GM21825 (cell line): ENCODE data around the gene SEPTIN8.

Experiments used
- ATAC-seq: cut with Tn5 transposase; IDR thresholded peaks from one replicate; pipeline ENCODE4 v1.9.1; 2021; ENCODE audit warnings: mild to moderate bottlenecking, moderate library complexity; ENCODE audit not compliant: unreplicated experiment

The SEPTIN8 gene, protein sequence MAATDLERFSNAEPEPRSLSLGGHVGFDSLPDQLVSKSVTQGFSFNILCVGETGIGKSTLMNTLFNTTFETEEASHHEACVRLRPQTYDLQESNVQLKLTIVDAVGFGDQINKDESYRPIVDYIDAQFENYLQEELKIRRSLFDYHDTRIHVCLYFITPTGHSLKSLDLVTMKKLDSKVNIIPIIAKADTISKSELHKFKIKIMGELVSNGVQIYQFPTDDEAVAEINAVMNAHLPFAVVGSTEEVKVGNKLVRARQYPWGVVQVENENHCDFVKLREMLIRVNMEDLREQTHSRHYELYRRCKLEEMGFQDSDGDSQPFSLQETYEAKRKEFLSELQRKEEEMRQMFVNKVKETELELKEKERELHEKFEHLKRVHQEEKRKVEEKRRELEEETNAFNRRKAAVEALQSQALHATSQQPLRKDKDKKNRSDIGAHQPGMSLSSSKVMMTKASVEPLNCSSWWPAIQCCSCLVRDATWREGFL

GRCh38 chr5:132777209-132778069, at the start of gene SEPTIN8:
TSS of gene SEPTIN8 (minus strand) at chr5:132777239. CDS start at chr5:132777137, 102 bp downstream.
- no peak for ATAC-seq

GRCh38 chr5:132826424-132827082, 49.5 kb upstream of the SEPTIN8 start:
- ATAC-seq: no peak

- ATAC-seq: no peak
Measured at GRCh38 chr5:132825834-132826391, 48.9 kb upstream of the SEPTIN8 start.

GRCh38 chr5:132825033-132825833, 48.2 kb upstream of the SEPTIN8 start:
- ATAC-seq: no peak

- no peak for ATAC-seq
Measured at GRCh38 chr5:132824426-132824825, 47.4 kb upstream of the SEPTIN8 start.

- no peak for ATAC-seq
Measured at GRCh38 chr5:132823481-132824050, 46.5 kb upstream of the SEPTIN8 start.

- no peak for ATAC-seq
Measured at GRCh38 chr5:132822650-132823480, 45.8 kb upstream of the SEPTIN8 start.

GRCh38 chr5:132821791-132822190, 44.8 kb upstream of the SEPTIN8 start:
- ATAC-seq: no peak

DNA sequence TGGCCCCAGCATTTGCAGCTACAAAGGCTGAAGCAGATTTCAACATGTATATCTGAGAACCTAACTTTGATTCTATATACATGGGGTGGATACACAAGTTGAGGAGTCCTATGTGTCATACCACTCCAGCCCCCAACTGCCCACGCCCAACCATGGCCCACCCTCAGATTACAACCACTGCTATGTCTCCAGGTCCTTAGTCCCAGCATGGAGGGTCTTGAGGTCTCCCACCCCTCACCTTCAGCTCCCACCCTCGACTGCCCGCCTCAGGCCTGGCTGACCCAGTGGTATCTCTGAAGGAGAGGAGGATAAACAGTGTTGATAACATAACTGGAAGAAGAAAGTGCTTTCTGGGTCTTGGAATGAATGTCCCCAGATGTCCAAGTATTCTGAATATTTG, 44.3 kb upstream of the SEPTIN8 start:
- ATAC-seq: no peak

DNA sequence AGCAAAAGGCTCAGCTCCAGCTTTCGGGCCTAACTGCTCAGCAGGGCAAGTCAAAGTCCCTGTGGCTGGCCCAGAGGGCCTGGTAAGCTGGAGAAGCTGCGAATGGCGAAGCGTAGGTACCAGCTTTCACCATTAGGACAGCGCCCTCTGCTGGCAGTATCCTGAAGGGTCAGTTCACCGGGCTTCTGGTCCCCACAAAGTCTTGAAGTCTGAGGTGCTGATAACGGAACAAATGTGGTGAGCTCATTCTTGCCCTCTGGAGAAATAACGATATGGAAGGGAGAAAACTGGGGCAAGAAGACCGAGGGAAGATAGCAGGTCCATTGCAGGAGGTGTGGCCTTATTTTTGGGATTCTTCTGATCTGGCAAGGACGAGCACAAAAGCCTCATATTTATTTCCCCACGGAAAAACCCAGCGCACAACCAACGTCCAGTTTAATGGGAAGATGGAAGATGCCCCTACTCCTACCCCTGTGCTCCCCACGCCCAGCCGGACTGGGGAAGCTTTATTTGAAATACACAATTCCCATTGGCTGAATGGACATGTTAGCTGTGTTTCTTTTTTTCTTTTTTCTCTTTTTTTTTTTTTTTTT, 43.2 kb upstream of the SEPTIN8 start:
- ATAC-seq: peak; percentile 74

GRCh38 chr5:132819468-132819867, 42.4 kb upstream of the SEPTIN8 start:
- ATAC-seq: no peak

- no peak for ATAC-seq
Measured at GRCh38 chr5:132817011-132817410, 40.0 kb upstream of the SEPTIN8 start.

DNA sequence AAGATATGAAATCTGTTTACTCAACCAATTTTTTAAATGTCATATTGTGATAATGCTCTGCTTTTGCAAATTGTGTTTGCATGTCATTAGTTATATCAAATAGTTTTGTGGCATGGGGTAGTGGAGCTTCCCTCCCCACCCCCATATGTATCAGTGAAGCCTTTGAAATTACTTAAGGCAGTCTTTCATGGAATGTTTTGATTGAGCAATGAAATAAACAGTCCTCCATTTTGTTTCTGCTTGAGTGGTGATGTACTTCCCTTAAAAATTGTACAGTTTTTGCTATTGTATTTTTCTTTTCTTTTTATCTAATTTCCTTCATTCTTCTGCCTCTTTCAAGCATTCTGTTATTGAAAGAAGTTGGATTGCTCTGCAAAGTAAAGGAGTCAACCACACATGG, 39.5 kb upstream of the SEPTIN8 start:
- no peak for ATAC-seq

DNA sequence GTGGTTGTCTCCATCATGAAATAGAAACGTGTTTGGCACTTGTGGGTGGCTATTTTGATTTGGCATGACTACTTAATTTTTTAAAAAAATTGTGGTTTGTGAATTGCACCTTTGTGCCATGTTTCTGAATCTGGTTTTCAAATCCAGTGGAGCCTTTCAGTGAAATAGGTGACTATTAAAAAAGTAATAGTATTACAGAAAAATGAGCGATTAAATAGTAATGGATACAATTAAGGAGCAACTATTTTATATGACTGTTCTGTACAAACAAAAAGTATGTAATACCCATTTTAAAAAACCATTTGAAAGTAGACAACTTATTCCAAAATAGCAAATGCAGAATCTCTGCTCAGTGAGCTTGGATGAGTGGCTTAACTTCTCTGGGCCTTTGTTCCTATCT, 39.0 kb upstream of the SEPTIN8 start:
- ATAC-seq: no peak

DNA sequence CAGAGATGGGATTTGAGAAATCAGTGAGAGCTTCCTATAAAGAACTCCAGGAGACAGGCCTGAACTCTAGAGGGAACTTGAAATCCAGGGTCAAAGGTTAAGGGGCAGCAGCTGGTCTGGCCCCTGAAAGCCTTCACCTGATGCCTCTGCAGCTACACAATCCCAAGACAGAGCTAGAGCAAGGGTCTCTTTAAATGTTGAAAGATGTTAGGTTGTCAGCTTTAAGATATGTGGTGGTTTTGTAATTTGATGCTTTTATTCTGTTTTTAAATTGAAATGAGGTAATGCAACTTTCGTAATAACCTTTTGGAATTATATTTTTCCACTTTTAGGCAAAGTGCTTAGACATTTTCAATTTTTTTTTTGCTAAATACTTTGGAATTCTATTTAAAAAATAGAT, 38.4 kb upstream of the SEPTIN8 start:
- no peak for ATAC-seq

DNA sequence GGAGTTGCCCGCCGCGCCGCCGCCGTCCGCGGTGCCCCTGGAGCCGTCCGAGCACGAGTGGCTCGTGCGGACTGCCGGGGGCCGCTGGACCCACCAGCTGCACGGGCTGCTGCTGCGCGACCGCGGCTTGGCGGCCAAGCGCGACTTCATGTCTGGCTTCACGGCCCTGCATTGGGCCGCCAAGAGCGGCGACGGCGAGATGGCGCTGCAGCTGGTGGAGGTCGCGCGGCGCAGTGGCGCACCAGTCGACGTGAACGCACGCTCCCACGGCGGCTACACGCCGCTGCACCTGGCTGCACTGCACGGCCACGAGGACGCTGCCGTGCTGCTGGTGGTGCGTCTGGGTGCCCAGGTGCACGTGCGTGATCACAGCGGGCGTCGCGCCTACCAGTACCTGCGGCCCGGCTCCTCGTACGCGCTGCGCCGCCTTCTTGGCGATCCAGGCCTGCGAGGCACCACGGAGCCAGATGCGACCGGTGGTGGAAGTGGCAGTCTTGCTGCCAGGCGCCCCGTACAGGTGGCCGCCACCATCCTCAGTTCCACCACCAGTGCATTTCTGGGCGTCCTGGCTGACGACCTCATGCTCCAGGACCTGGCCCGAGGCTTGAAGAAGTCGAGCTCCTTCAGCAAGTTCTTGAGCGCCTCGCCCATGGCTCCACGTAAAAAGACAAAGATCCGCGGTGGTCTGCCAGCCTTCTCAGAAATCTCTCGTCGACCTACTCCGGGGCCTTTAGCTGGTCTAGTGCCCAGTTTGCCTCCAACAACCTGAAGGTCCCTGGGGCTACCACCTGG, 37.7 kb upstream of the SEPTIN8 start:
- ATAC-seq: no peak

DNA sequence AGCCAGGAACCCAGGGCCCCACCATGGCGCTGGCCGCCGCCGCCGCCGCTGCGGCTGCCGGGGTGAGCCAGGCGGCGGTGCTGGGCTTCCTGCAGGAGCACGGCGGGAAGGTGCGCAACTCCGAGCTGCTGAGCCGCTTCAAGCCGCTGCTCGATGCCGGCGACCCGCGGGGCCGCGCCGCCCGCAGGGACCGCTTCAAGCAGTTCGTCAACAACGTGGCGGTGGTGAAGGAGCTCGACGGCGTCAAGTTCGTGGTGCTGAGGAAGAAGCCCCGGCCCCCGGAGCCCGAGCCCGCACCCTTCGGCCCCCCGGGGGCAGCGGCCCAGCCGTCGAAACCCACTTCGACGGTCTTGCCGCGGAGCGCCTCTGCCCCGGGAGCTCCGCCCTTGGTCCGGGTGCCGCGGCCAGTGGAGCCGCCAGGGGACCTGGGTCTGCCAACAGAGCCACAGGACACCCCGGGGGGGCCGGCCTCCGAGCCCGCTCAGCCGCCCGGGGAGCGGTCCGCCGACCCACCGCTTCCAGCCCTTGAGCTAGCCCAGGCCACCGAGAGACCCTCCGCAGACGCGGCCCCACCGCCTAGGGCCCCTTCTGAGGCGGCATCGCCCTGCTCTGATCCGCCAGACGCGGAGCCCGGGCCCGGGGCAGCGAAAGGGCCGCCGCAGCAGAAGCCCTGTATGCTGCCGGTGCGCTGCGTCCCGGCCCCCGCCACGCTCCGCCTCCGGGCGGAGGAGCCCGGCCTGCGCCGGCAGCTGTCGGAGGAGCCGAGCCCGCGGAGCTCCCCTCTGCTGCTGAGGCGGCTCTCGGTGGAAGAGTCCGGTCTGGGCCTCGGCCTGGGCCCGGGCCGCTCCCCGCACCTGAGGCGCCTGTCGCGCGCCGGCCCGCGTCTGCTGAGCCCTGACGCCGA, 36.8 kb upstream of the SEPTIN8 start:
- ATAC-seq: no peak
